ENCODE data around the gene ADSL. TPM values are rescaled to one million over a fixed set of nuclear protein-coding genes. Genes with fewer than 3 reads are reported as not detected.

The ADSL gene
- total and polyA plus RNA-seq, 9 of the 15 experiments (the other 6 are each of a cell fraction or from before 2014, with no cell fraction given), result 112 to 322 (median 146) TPM

DNA sequence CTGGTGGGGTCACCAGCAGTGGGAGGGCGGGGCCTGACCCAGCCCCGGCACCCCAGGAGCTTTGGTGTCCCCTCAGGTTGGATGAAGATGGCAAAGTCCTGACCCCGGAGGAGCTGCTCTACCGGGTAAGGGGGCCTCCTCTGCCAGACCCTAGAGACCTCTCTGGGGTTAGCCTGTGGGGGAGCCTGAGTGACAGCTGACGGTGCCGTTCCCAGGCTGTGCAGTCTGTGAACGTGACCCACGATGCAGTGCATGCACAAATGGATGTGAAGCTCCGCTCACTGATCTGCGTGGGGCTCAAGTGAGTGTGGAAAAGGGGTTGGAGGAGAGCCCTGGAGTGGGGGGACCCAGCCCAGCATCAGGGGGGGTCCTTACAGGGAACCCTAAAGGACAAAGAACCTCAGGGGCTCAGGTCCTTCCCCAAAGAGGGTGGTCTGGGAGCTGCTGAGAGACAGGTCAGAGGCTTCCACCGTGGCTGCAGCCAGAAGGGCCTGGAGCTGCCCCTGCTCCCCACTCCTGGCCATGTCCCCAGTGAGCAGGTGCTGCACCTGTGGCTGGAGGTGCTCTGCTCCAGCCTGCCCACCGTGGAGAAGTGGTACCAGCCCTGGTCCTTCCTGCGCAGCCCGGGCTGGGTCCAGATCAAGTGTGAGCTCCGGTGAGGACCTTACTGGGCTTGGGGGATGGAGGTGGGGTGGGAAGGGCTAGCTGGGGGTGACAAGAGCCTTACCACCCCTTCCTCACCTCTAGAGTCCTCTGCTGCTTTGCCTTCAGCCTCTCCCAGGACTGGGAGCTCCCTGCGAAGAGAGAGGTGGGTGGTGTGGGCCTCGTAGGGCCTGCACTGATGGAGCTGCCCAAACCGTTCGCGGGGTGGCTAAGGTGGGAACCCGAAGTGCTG, 62.7 kb downstream of the ADSL start:
- H3K79me2 ChIP-seq (ENCODE audit: control insufficient read depth, insufficient read depth, low read length), result no peaks in the 10 kb centered on the region
- CTCF ChIA-PET (ENCODE audit: low intra/inter-chr PET ratio), result no interaction called here
- H3K36me3 ChIP-seq (ENCODE audit: control insufficient read depth, insufficient read depth, low read length), result peaks cover 66% of the 10 kb centered on the region; the same call in 2 of the 3 replicates
- POLR2A ChIA-PET, result interaction anchor here (0.7 to 1.0 kb wide), 2 partner anchors 20 to 21 kb away, joined by 4 to 6 read pairs; no protein-coding TSS in a partner anchor
- no peak overlapping the region for H3K4me3 ChIP-seq
- DNase-seq (ENCODE audit: extremely low read depth in 1 of 4, low spot score in 3 of 4), result no peak
- no peaks in the 10 kb centered on the region for H3K27me3 ChIP-seq (ENCODE audit: control insufficient read depth in 2 of 2, insufficient read depth in 2 of 2, low read length in 2 of 2)
- no peak overlapping the region for H2AFZ ChIP-seq (ENCODE audit: low read depth, low read length)
- H3K4me1 ChIP-seq (replicated peaks in 1 of 2; ENCODE audit: control insufficient read depth in 2 of 2, insufficient read depth in 2 of 2, low read length in 2 of 2), result no peaks in the 10 kb centered on the region; a peak in 1 of 5 replicates
- no peak overlapping the region for H3K27ac ChIP-seq (ENCODE audit: extremely low read depth, low read depth, low read length)
- no peak for FAIRE-seq
- no peaks in the 10 kb centered on the region for H3K9me3 ChIP-seq (replicated peaks; ENCODE audit: control insufficient read depth, insufficient read depth, low read depth, low read length)
- TF ChIP-seq PTRF (tag; IDR thresholded peaks at IDR 0.05) (no peak), ZNF174 (CRISPR knock-in tag; IDR thresholded peaks at IDR 0.05) (no peak), PHTF2 (CRISPR knock-in tag; IDR thresholded peaks at IDR 0.05) (no peak), GATAD2A (IDR thresholded peaks at IDR 0.05) (no peak), SAFB (IDR thresholded peaks at IDR 0.05; ENCODE audit: borderline replicate concordance, low read depth, low read length) (no peak), SRSF3 (IDR thresholded peaks at IDR 0.05; ENCODE audit: insufficient read depth, low read length) (no peak), ZC3H11A (IDR thresholded peaks at IDR 0.05; ENCODE audit: low read depth, low read length) (no peak)
- TF ChIP-seq, protein P1, sequence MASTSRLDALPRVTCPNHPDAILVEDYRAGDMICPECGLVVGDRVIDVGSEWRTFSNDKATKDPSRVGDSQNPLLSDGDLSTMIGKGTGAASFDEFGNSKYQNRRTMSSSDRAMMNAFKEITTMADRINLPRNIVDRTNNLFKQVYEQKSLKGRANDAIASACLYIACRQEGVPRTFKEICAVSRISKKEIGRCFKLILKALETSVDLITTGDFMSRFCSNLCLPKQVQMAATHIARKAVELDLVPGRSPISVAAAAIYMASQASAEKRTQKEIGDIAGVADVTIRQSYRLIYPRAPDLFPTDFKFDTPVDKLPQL (IDR thresholded peaks at IDR 0.05; ENCODE audit: extremely low read depth, insufficient read length), result no peak
- TF ChIP-seq, protein P2, sequence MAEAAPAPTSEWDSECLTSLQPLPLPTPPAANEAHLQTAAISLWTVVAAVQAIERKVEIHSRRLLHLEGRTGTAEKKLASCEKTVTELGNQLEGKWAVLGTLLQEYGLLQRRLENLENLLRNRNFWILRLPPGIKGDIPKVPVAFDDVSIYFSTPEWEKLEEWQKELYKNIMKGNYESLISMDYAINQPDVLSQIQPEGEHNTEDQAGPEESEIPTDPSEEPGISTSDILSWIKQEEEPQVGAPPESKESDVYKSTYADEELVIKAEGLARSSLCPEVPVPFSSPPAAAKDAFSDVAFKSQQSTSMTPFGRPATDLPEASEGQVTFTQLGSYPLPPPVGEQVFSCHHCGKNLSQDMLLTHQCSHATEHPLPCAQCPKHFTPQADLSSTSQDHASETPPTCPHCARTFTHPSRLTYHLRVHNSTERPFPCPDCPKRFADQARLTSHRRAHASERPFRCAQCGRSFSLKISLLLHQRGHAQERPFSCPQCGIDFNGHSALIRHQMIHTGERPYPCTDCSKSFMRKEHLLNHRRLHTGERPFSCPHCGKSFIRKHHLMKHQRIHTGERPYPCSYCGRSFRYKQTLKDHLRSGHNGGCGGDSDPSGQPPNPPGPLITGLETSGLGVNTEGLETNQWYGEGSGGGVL (CRISPR knock-in tag; IDR thresholded peaks at IDR 0.05), result no peak
- in situ Hi-C loops (cut with MboI), result no loop called here
- no peak overlapping the region for H3K4me2 ChIP-seq (ENCODE audit: insufficient read depth, low read length)
- no TSS peak for BruUV-seq (replicated peaks)
- no peaks in the 10 kb centered on the region for H3K9me1 ChIP-seq (ENCODE audit: control insufficient read depth, insufficient read depth, low read length)
- no peak; the same call in 2 of the 3 replicates for ATAC-seq
- H3K9ac ChIP-seq (ENCODE audit: insufficient read depth in 1 of 2, low read depth in 2 of 2, low read length in 2 of 2), result no peak overlapping the region
- H4K20me1 ChIP-seq (replicated peaks; ENCODE audit: control insufficient read depth, insufficient read depth, low read length), result no peaks in the 10 kb centered on the region
- 95% methylated on average over 10 of the region's 21 CpGs for WGBS (ENCODE audit: insufficient coverage, low coverage, missing lambda C conversion rate)
- intact Hi-C loops (cut with micrococcal nuclease), result no loop called here

Measured in K562 (cell line).